Chondrocyte (in vitro differentiated cells): ENCODE results near the gene TSPAN18. TPM values are rescaled to one million over a fixed set of nuclear protein-coding genes. Genes with fewer than 3 reads are reported as not detected.

Experiments
- DNase-seq: peaks from one replicate; pipeline ENCODE4 v3.0.0; 2021; ENCODE audit warnings: mixed read lengths, low spot score
- H3K27ac Mint-ChIP-seq: one replicate; pipeline ENCODE4 v1.8.0; 2021; ENCODE audit warnings: mild to moderate bottlenecking, moderate library complexity, mixed read lengths; ENCODE audit not compliant: unreplicated experiment
- H3K27me3 Mint-ChIP-seq: 2 replicates; pipeline ENCODE4 v1.8.0; 2021; ENCODE audit warnings: low read depth, mixed read lengths
- H3K36me3 Mint-ChIP-seq: 2 replicates; pipeline ENCODE4 v1.8.0; 2021; ENCODE audit warnings: low read depth, mixed read lengths
- H3K4me1 Mint-ChIP-seq: 2 replicates; pipeline ENCODE4 v1.8.0; 2021; ENCODE audit warnings: low read depth, mild to moderate bottlenecking, mixed read lengths
- H3K4me3 Mint-ChIP-seq: one replicate; pipeline ENCODE4 v1.8.0; 2021; ENCODE audit warnings: mild to moderate bottlenecking, moderate library complexity, mixed read lengths; ENCODE audit not compliant: unreplicated experiment
- H3K9me3 Mint-ChIP-seq: 2 replicates; pipeline ENCODE4 v1.8.0; 2021; ENCODE audit warnings: low read depth, mixed read lengths
- total RNA-seq: library from RNA; stranded (reverse); gene quantifications from 3 replicates; pipeline ENCODE4 v1.2.1, GENCODE V29; 2021
- TF ChIP-seq, protein P1 (sequence below): fragments of 200-600 bp; sonication (generic); IDR thresholded peaks from 2 replicates; pipeline ENCODE4 v1.5.0; 2021; ENCODE audit warnings: antibody characterized with exemption, mild to moderate bottlenecking, moderate library complexity

Gene TSPAN18
- total RNA-seq, 1 donor from 2014 or later: 4.0 TPM

DNA sequence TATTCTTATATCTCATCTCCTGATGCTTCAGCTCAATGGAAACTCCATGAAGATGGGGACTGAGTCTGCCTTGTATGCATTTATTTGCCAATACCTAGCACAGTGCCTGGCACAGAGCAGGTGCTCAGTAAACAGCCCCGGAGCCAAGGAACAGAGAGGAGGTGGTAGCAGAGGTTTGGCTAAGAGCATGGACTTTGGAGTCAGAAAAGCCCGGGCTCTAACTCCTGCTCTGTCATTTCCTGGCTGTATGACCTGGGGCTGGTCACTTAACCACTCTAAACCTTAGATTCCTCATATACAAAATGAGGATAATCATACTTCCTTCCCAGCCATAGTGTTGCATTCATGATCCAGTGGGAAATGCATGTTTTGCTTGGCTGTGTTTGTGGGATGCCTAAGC is 187.3 kb downstream of the TSPAN18 start:
- no peaks in the 10 kb centered on the region for H3K27me3 Mint-ChIP-seq
- H3K27ac Mint-ChIP-seq: no peak overlapping the region
- no peaks in the 10 kb centered on the region for H3K9me3 Mint-ChIP-seq
- no peak overlapping the region for H3K4me3 Mint-ChIP-seq
- peaks cover 4% of the 10 kb centered on the region for H3K4me1 Mint-ChIP-seq
- TF ChIP-seq, protein P1, sequence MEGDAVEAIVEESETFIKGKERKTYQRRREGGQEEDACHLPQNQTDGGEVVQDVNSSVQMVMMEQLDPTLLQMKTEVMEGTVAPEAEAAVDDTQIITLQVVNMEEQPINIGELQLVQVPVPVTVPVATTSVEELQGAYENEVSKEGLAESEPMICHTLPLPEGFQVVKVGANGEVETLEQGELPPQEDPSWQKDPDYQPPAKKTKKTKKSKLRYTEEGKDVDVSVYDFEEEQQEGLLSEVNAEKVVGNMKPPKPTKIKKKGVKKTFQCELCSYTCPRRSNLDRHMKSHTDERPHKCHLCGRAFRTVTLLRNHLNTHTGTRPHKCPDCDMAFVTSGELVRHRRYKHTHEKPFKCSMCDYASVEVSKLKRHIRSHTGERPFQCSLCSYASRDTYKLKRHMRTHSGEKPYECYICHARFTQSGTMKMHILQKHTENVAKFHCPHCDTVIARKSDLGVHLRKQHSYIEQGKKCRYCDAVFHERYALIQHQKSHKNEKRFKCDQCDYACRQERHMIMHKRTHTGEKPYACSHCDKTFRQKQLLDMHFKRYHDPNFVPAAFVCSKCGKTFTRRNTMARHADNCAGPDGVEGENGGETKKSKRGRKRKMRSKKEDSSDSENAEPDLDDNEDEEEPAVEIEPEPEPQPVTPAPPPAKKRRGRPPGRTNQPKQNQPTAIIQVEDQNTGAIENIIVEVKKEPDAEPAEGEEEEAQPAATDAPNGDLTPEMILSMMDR: no peak
- DNase-seq: no peak
- H3K36me3 Mint-ChIP-seq: no peaks in the 10 kb centered on the region

DNA sequence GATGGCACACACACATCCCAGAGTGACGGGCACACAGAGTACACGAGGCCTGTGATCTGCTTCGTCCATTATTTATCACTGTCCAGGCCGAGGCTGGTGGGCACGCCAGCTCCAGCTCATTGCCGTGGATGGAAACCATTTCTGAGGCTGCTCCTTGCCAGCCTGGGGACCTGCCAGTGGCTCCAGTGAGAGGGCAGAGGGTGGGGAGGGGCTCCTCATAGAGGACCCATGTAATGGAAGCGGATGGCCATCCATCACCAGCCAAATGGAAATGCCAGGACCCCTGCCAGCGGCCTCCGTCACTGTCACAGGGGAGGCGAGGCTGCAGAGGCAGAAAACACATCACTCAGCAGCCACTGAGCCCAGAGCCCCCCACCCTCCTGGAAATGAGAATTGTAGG is 188.2 kb downstream of the TSPAN18 start:
- no peak for DNase-seq
- Mint-ChIP-seq H3K36me3 (no peaks in the 10 kb centered on the region), H3K9me3 (no peaks in the 10 kb centered on the region), H3K4me1 (peaks cover 4% of the 10 kb centered on the region), H3K27me3 (no peaks in the 10 kb centered on the region), H3K27ac (no peak overlapping the region), H3K4me3 (no peak overlapping the region)
- TF ChIP-seq, protein P1: no peak

DNA sequence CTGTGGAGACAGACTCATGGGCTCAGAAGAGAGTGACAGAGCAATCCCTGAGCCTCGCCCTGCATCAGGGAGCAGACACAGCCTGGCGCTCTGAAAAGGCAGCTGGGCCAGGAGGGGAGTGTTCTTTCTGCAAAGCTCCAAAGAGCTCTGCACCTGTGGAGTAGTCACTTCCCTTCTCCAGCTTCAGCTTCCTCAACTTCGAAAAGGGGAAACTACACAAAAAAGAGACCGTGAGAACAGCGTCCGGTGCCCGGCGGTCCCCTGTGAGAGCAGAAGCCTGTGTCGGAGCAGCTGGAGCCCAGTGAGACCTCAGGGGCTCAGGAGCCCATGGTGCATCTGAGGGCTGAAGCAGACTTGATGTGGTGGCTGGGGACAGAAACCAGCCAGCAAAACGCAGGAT is 188.9 kb downstream of the TSPAN18 start:
- Mint-ChIP-seq H3K27ac (no peak overlapping the region), H3K4me3 (no peak overlapping the region), H3K4me1 (peaks cover 4% of the 10 kb centered on the region), H3K9me3 (no peaks in the 10 kb centered on the region), H3K27me3 (no peaks in the 10 kb centered on the region), H3K36me3 (no peaks in the 10 kb centered on the region)
- TF ChIP-seq, protein P1: no peak
- DNase-seq: no peak

DNA sequence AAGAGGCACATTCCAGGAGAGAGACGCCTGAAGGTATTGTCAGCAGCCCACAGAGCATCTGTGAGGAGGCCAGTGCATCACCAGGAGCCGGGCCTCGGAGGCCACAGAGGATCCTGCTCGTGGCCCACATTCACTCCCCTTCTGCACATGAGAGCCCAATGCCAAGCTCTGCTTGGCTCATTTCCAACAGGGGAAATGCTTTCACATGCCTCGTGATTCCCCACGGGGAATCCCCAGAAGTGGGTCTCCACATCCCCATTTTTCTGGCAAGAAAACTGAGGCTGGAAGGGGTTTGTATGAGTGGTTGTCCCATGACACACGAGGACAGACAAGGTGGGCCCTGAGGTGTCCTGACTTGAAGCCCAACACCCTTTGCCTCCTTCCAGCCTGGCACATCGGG is 189.6 kb downstream of the TSPAN18 start:
- Mint-ChIP-seq H3K36me3 (no peaks in the 10 kb centered on the region), H3K4me1 (peaks cover 1% of the 10 kb centered on the region), H3K27me3 (no peaks in the 10 kb centered on the region), H3K4me3 (no peak overlapping the region), H3K27ac (no peak overlapping the region), H3K9me3 (no peaks in the 10 kb centered on the region)
- no peak for DNase-seq
- TF ChIP-seq, protein P1: no peak

DNA sequence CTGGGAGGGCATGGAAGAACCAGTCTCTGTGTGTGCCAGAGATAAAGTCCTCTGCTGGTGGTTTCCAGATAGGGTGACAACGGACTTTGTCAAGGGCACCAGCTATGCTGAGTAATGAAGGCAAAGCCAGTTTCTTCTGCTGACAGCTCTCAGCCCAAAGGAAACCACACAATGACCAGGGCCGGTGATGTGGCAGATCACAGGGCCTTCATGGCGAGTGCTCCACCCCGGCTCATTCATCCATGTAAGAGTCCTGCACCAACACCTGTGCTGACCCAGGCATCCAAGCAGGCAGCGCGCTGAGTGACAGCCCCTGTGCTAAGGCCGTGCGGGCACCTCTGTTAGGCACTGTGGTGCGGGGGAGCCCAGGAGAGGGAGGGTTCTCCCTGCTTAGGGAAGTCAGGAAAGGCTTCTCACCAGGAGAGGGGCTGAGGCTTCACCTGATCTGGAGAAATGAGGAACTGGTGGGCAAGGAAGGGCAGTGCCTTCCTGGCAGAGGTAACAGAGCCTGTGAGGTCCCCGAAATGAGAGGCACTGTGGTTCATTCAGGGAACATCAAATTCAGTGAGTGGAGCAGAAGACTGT is 190.1 kb downstream of the TSPAN18 start:
- TF ChIP-seq, protein P1: no peak
- no peaks in the 10 kb centered on the region for H3K9me3 Mint-ChIP-seq

More for the DNA sequence above, 190.1 kb downstream of the TSPAN18 start:
- no peak for DNase-seq
- H3K27me3 Mint-ChIP-seq: peaks cover 3% of the 10 kb centered on the region
- no peaks in the 10 kb centered on the region for H3K36me3 Mint-ChIP-seq
- H3K4me3 Mint-ChIP-seq: no peak overlapping the region
- no peaks in the 10 kb centered on the region for H3K4me1 Mint-ChIP-seq
- peak overlapping the region; percentile 12 for H3K27ac Mint-ChIP-seq
